ENCODE results near the gene SLC2A11. TPM values are rescaled to one million over a fixed set of nuclear protein-coding genes. Genes with fewer than 3 reads are reported as not detected.

The SLC2A11 gene
- total RNA-seq, 1 donor from 2014 or later: 22.6 TPM

- H3K4me3 Mint-ChIP-seq (ENCODE audit: unreplicated experiment): no peak overlapping the region
- DNase-seq (ENCODE audit: extremely low spot score, unreplicated experiment): no peak
- H3K36me3 Mint-ChIP-seq (ENCODE audit: unreplicated experiment): peaks cover 45% of the 10 kb centered on the region
- no peaks in the 10 kb centered on the region for H3K27me3 Mint-ChIP-seq (ENCODE audit: unreplicated experiment)
- H3K27ac Mint-ChIP-seq (ENCODE audit: unreplicated experiment): no peak overlapping the region
- no peaks in the 10 kb centered on the region for H3K9me3 Mint-ChIP-seq (ENCODE audit: unreplicated experiment)
- TF ChIP-seq CTCF (IDR thresholded peaks at IDR 0.05): no peak
- H3K4me1 Mint-ChIP-seq (ENCODE audit: unreplicated experiment): peaks cover 3% of the 10 kb centered on the region
These were observed 40.5 kb upstream of the SLC2A11 start for GRCh38 chr22:23817146-23817545.

GRCh38 chr22:23818541-23818940, 39.1 kb upstream of the SLC2A11 start:
- Mint-ChIP-seq H3K27me3 (ENCODE audit: unreplicated experiment) (no peaks in the 10 kb centered on the region), H3K4me3 (ENCODE audit: unreplicated experiment) (no peak overlapping the region)
- DNase-seq (ENCODE audit: extremely low spot score, unreplicated experiment): no peak

GRCh38 chr22:23820748-23821211, 36.9 kb upstream of the SLC2A11 start:
- TF ChIP-seq CTCF (IDR thresholded peaks at IDR 0.05): no peak
- Mint-ChIP-seq H3K27me3 (ENCODE audit: unreplicated experiment) (no peaks in the 10 kb centered on the region), H3K27ac (ENCODE audit: unreplicated experiment) (no peak overlapping the region), H3K4me3 (ENCODE audit: unreplicated experiment) (no peak overlapping the region), H3K9me3 (ENCODE audit: unreplicated experiment) (no peaks in the 10 kb centered on the region), H3K36me3 (ENCODE audit: unreplicated experiment) (peaks cover 48% of the 10 kb centered on the region), H3K4me1 (ENCODE audit: unreplicated experiment) (peaks cover 23% of the 10 kb centered on the region)
- no peak for DNase-seq (ENCODE audit: extremely low spot score, unreplicated experiment)

More at GRCh38 chr22:23818541-23818940, 39.1 kb upstream of the SLC2A11 start:
- Mint-ChIP-seq H3K36me3 (ENCODE audit: unreplicated experiment) (peaks cover 42% of the 10 kb centered on the region), H3K27ac (ENCODE audit: unreplicated experiment) (no peak overlapping the region), H3K4me1 (ENCODE audit: unreplicated experiment) (peaks cover 14% of the 10 kb centered on the region), H3K9me3 (ENCODE audit: unreplicated experiment) (no peaks in the 10 kb centered on the region)
- no peak for TF ChIP-seq CTCF (IDR thresholded peaks at IDR 0.05)

- no peaks in the 10 kb centered on the region for H3K9me3 Mint-ChIP-seq (ENCODE audit: unreplicated experiment)
- H3K27ac Mint-ChIP-seq (ENCODE audit: unreplicated experiment): peak overlapping the region; percentile 81
- peaks cover 30% of the 10 kb centered on the region for H3K4me1 Mint-ChIP-seq (ENCODE audit: unreplicated experiment)
- H3K36me3 Mint-ChIP-seq (ENCODE audit: unreplicated experiment): peaks cover 44% of the 10 kb centered on the region
- no peak overlapping the region for H3K4me3 Mint-ChIP-seq (ENCODE audit: unreplicated experiment)
- TF ChIP-seq CTCF (IDR thresholded peaks at IDR 0.05): no peak
- no peaks in the 10 kb centered on the region for H3K27me3 Mint-ChIP-seq (ENCODE audit: unreplicated experiment)
- DNase-seq (ENCODE audit: extremely low spot score, unreplicated experiment): no peak
These were observed 35.5 kb upstream of the SLC2A11 start for GRCh38 chr22:23822101-23822671.

GRCh38 chr22:23823331-23823791, 34.3 kb upstream of the SLC2A11 start:
- Mint-ChIP-seq H3K36me3 (ENCODE audit: unreplicated experiment) (peaks cover 42% of the 10 kb centered on the region), H3K4me1 (ENCODE audit: unreplicated experiment) (peaks cover 34% of the 10 kb centered on the region), H3K9me3 (ENCODE audit: unreplicated experiment) (no peaks in the 10 kb centered on the region), H3K4me3 (ENCODE audit: unreplicated experiment) (no peak overlapping the region), H3K27me3 (ENCODE audit: unreplicated experiment) (no peaks in the 10 kb centered on the region), H3K27ac (ENCODE audit: unreplicated experiment) (peak overlapping the region; percentile 75)
- no peak for DNase-seq (ENCODE audit: extremely low spot score, unreplicated experiment)
- TF ChIP-seq CTCF (IDR thresholded peaks at IDR 0.05): no peak
